Measurements from ENCODE around the gene KL.

The KL gene

GRCh38 chr13:33016414-33017322 lies at the start of gene KL:
Gene KL (plus strand): TSS chr13:33016423. CDS start chr13:33016441, 18 bp downstream.
- DNase-seq, result peak; percentile 13

GRCh38 chr13:32967584-32968182 lies 48.5 kb upstream of the KL start:
- no peak for DNase-seq

- DNase-seq, result no peak
These were observed 47.9 kb upstream of the KL start for GRCh38 chr13:32968316-32968715.

GRCh38 chr13:32968793-32969192 lies 47.4 kb upstream of the KL start:
- no peak for DNase-seq

GRCh38 chr13:32969516-32969941 lies 46.7 kb upstream of the KL start:
- peak; percentile 61 for DNase-seq

GRCh38 chr13:32976056-32976805 lies 40.0 kb upstream of the KL start:
- no peak for DNase-seq

- no peak for DNase-seq
These were observed 39.3 kb upstream of the KL start for GRCh38 chr13:32976912-32977311.

- no peak for DNase-seq
These were observed 38.9 kb upstream of the KL start for GRCh38 chr13:32977321-32977720.

GRCh38 chr13:32978278-32978677 lies 37.9 kb upstream of the KL start:
- DNase-seq, result no peak

- no peak for DNase-seq
These were observed 33.2 kb upstream of the KL start for GRCh38 chr13:32983058-32983457.

- DNase-seq, result peak; percentile 12
These were observed 31.2 kb upstream of the KL start for GRCh38 chr13:32984857-32985626.

GRCh38 chr13:32986552-32986951 lies 29.7 kb upstream of the KL start:
- no peak for DNase-seq

GRCh38 chr13:32987462-32987861 lies 28.8 kb upstream of the KL start:
- no peak for DNase-seq

GRCh38 chr13:32988608-32989289 lies 27.5 kb upstream of the KL start:
- DNase-seq, result no peak

- no peak for DNase-seq
These were observed 26.9 kb upstream of the KL start for GRCh38 chr13:32989290-32989667.

GRCh38 chr13:32989942-32990341 lies 26.3 kb upstream of the KL start:
- no peak for DNase-seq

- DNase-seq, result no peak
These were observed 23.1 kb upstream of the KL start for GRCh38 chr13:32993145-32993544.

- DNase-seq, result no peak
These were observed 18.8 kb upstream of the KL start for GRCh38 chr13:32997399-32997798.

GRCh38 chr13:32998966-32999365 lies 17.3 kb upstream of the KL start:
- DNase-seq, result no peak

GRCh38 chr13:33000365-33000764 lies 15.9 kb upstream of the KL start:
- no peak for DNase-seq

- no peak for DNase-seq
These were observed 12.7 kb upstream of the KL start for GRCh38 chr13:33003458-33004019.

- no peak for DNase-seq
These were observed 11.7 kb upstream of the KL start for GRCh38 chr13:33004511-33004910.

Measured in EL (cell line).